Stimulated activated CD4-positive, alpha-beta T cell treated with anti-CD3 and anti-CD28 coated beads, Interleukin-12 subunit alpha, Interleukin-12 subunit beta, amount 100 ng/mL, for 24 hours (primary cell): Measurements from ENCODE around the gene ARL16.

Source experiments
- DNase-seq, 2 experiments: peaks; one replicate each; pipeline ENCODE4 v3.0.0-alpha.2; 2020; ENCODE audit warnings: low read depth in 2 of 2

ARL16 gene

GRCh38 chr17:81646869-81647600 lies 36.6 kb downstream of the ARL16 start:
- no peak for DNase-seq

- DNase-seq: no peak
These were observed 38.3 kb downstream of the ARL16 start for GRCh38 chr17:81644976-81645952.

GRCh38 chr17:81644496-81644895 lies 39.1 kb downstream of the ARL16 start:
- DNase-seq: no peak

GRCh38 chr17:81641825-81642489 lies 41.6 kb downstream of the ARL16 start:
- no peak for DNase-seq

GRCh38 chr17:81640011-81640410 lies 43.6 kb downstream of the ARL16 start:
- DNase-seq: no peak

- no peak for DNase-seq
These were observed 44.9 kb downstream of the ARL16 start for GRCh38 chr17:81638683-81639082.

GRCh38 chr17:81636505-81637288 lies 46.9 kb downstream of the ARL16 start, which contains the start of the genes NPLOC4 and TSPAN10:
NPLOC4 (minus strand) TSS chr17:81637112; CDS start chr17:81636930, 182 bp downstream.
TSPAN10 (plus strand) TSS chr17:81637196; CDS start chr17:81642413, 5,217 bp downstream.
- peak; percentile 77 to 80 for DNase-seq

GRCh38 chr17:81635973-81636504 lies 47.6 kb downstream of the ARL16 start:
- no peak for DNase-seq

- DNase-seq: no peak
These were observed 48.2 kb downstream of the ARL16 start for GRCh38 chr17:81635431-81635830.

GRCh38 chr17:81631482-81631881 lies 52.1 kb downstream of the ARL16 start:
- DNase-seq: no peak
